ENCODE results near the gene HPCAL1.

DNA sequence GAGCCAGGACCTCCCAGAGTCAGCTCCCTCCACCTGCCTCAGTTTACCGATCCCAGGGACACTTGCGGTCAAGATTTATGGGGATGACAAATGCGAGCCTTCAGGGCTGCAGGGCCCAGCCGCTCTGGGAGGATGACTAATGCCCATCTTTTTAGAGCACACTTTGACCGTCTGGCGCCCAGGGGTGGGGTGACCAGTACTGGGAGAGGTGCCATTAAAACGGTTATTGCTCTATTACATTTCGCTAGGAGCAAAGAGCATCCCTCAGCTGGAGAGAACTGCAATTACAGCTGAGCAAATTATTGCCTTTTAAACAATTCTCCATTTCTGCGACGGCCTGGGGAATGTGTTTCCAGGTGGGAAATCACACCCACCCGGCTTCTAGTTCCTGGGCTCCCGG lies 42.6 kb upstream of the HPCAL1 start:
- TF ChIP-seq, protein P1, sequence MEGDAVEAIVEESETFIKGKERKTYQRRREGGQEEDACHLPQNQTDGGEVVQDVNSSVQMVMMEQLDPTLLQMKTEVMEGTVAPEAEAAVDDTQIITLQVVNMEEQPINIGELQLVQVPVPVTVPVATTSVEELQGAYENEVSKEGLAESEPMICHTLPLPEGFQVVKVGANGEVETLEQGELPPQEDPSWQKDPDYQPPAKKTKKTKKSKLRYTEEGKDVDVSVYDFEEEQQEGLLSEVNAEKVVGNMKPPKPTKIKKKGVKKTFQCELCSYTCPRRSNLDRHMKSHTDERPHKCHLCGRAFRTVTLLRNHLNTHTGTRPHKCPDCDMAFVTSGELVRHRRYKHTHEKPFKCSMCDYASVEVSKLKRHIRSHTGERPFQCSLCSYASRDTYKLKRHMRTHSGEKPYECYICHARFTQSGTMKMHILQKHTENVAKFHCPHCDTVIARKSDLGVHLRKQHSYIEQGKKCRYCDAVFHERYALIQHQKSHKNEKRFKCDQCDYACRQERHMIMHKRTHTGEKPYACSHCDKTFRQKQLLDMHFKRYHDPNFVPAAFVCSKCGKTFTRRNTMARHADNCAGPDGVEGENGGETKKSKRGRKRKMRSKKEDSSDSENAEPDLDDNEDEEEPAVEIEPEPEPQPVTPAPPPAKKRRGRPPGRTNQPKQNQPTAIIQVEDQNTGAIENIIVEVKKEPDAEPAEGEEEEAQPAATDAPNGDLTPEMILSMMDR (conservative IDR thresholded peaks at IDR 0.05; ENCODE audit: low read depth in 2 of 2): no peak
- TF ChIP-seq EZH2 (IDR thresholded peaks at IDR 0.05; ENCODE audit: low read depth, unreplicated experiment): no peak
- TF ChIP-seq, protein P2, sequence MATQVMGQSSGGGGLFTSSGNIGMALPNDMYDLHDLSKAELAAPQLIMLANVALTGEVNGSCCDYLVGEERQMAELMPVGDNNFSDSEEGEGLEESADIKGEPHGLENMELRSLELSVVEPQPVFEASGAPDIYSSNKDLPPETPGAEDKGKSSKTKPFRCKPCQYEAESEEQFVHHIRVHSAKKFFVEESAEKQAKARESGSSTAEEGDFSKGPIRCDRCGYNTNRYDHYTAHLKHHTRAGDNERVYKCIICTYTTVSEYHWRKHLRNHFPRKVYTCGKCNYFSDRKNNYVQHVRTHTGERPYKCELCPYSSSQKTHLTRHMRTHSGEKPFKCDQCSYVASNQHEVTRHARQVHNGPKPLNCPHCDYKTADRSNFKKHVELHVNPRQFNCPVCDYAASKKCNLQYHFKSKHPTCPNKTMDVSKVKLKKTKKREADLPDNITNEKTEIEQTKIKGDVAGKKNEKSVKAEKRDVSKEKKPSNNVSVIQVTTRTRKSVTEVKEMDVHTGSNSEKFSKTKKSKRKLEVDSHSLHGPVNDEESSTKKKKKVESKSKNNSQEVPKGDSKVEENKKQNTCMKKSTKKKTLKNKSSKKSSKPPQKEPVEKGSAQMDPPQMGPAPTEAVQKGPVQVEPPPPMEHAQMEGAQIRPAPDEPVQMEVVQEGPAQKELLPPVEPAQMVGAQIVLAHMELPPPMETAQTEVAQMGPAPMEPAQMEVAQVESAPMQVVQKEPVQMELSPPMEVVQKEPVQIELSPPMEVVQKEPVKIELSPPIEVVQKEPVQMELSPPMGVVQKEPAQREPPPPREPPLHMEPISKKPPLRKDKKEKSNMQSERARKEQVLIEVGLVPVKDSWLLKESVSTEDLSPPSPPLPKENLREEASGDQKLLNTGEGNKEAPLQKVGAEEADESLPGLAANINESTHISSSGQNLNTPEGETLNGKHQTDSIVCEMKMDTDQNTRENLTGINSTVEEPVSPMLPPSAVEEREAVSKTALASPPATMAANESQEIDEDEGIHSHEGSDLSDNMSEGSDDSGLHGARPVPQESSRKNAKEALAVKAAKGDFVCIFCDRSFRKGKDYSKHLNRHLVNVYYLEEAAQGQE (IDR thresholded peaks at IDR 0.05; ENCODE audit: unreplicated experiment): no peak
- TF ChIP-seq EZH2phosphoT487 (IDR thresholded peaks at IDR 0.05; ENCODE audit: unreplicated experiment): no peak
- no peak for TF ChIP-seq NANOG (IDR thresholded peaks at IDR 0.05; ENCODE audit: borderline replicate concordance)
- no peak for TF ChIP-seq POLR2AphosphoS5 (IDR thresholded peaks at IDR 0.05; ENCODE audit: low read depth)

All from GM23338 (cell line).